ENCODE measurements around the gene RAB7A.

DNA sequence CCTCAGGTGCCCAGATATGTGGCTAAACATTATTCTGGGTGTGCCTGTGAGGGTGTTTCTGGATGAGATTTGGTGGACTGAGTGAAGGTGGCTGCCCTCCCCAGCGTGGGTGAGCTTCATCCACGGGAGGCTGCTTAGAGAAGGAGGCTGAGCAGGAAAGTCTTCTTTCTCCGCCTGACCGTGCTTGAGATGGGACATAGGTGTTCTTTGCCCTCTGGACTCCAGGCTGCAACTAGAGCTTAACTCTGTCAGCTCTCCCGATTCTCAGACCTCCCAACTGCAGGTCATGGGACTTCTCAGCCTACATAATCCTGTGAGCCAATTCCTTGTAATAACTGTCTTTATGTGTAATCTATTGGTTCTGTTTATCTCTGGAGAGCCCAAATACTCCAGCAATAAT, 34.1 kb downstream of the RAB7A start:
- TF ChIP-seq ZNF292 (CRISPR knock-in tag; IDR thresholded peaks at IDR 0.05; ENCODE audit: borderline replicate concordance, low read depth): no peak
- TF ChIP-seq SETDB1 (CRISPR knock-in tag; IDR thresholded peaks at IDR 0.05; ENCODE audit: borderline replicate concordance): no peak
- TF ChIP-seq BRCA1 (CRISPR knock-in tag; IDR thresholded peaks at IDR 0.05): no peak
- no peak for TF ChIP-seq CTCF (CRISPR knock-in tag; IDR thresholded peaks at IDR 0.05)
- TF ChIP-seq, protein P1, sequence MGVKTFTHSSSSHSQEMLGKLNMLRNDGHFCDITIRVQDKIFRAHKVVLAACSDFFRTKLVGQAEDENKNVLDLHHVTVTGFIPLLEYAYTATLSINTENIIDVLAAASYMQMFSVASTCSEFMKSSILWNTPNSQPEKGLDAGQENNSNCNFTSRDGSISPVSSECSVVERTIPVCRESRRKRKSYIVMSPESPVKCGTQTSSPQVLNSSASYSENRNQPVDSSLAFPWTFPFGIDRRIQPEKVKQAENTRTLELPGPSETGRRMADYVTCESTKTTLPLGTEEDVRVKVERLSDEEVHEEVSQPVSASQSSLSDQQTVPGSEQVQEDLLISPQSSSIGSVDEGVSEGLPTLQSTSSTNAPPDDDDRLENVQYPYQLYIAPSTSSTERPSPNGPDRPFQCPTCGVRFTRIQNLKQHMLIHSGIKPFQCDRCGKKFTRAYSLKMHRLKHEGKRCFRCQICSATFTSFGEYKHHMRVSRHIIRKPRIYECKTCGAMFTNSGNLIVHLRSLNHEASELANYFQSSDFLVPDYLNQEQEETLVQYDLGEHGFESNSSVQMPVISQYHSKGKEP (CRISPR knock-in tag; IDR thresholded peaks at IDR 0.05): no peak
